Neural progenitor cell (in vitro differentiated cells): ENCODE data around the gene HSD17B7.

Source experiments
- EZH2phosphoT487 ChIP-seq: fragments of 200-600 bp; sonication (generic); IDR thresholded peaks from 2 replicates; pipeline ENCODE4 v1.6.1; 2017; ENCODE audit warnings: antibody characterized with exemption
- TF ChIP-seq, protein P1 (sequence below): fragments of 200-600 bp; sonication (generic); IDR thresholded peaks from 2 replicates; pipeline ENCODE4 v1.5.1; 2017; ENCODE audit warnings: antibody characterized with exemption, mild to moderate bottlenecking

DNA sequence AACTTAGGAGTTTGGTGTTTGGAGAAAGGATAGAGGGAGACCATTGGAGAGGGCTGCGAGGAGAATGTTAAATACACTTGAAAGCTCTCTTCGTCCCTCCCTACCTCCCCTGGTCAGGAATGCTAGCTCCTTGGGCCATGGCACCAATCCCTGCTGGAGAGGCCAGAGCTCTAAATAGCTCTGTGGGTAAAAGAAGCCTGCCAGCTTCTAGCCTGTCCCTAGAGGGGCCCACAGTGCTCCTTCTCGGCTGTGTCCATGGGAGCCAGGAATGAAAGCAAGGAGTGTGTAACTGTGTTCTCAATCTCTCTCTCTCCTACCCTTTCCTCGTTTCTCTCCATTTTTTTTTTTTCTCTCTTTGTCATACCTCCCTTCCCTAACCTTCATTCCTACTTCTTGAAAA is 70.6 kb downstream of the HSD17B7 start, which contains the start of gene CCDC190:
- TF ChIP-seq, protein P1, sequence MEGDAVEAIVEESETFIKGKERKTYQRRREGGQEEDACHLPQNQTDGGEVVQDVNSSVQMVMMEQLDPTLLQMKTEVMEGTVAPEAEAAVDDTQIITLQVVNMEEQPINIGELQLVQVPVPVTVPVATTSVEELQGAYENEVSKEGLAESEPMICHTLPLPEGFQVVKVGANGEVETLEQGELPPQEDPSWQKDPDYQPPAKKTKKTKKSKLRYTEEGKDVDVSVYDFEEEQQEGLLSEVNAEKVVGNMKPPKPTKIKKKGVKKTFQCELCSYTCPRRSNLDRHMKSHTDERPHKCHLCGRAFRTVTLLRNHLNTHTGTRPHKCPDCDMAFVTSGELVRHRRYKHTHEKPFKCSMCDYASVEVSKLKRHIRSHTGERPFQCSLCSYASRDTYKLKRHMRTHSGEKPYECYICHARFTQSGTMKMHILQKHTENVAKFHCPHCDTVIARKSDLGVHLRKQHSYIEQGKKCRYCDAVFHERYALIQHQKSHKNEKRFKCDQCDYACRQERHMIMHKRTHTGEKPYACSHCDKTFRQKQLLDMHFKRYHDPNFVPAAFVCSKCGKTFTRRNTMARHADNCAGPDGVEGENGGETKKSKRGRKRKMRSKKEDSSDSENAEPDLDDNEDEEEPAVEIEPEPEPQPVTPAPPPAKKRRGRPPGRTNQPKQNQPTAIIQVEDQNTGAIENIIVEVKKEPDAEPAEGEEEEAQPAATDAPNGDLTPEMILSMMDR, result no peak
- no peak for TF ChIP-seq EZH2phosphoT487
